Activated CD4-positive, alpha-beta memory T cell treated with anti-CD3 and anti-CD28 coated beads, Interleukin-2, amount 10 ng/mL, durations not matched to agents 7 days and 5 days (primary cell): Measurements from ENCODE around the gene BTNL9. TPM values are rescaled to one million over a fixed set of nuclear protein-coding genes. Genes with fewer than 3 reads are reported as not detected.
"Not testable (repeated sequence)": the region's sequence is repeated elsewhere in the genome, so short reads cannot be mapped to it uniquely, and the experiment has no call there.

Experiments
- CTCF ChIA-PET: fragments of 350-600 bp; sonication (Branson Sonifier 250); formaldehyde crosslinking; loops from one replicate; lab custom pipeline; 2021; ENCODE audit warnings: antibody characterized with exemption, inconsistent platforms; lab: Charles Lee
- POLR2A ChIA-PET: fragments of 350-600 bp; sonication (Branson Sonifier 250); formaldehyde crosslinking; loops from one replicate; lab custom pipeline; 2021; ENCODE audit warnings: antibody characterized with exemption; lab: Charles Lee
- DNase-seq: peaks from one replicate; pipeline ENCODE4 v3.0.0-alpha.2; 2020
- H3K27ac Mint-ChIP-seq: one replicate; pipeline ENCODE4 v1.8.0; 2021; ENCODE audit warnings: mild to moderate bottlenecking, mixed read lengths
- H3K27me3 Mint-ChIP-seq: one replicate; pipeline ENCODE4 v1.8.0; 2021; ENCODE audit warnings: mixed read lengths
- H3K36me3 Mint-ChIP-seq: one replicate; pipeline ENCODE4 v1.8.0; 2021; ENCODE audit warnings: low read depth, mixed read lengths
- H3K4me1 Mint-ChIP-seq: one replicate; pipeline ENCODE4 v1.8.0; 2021; ENCODE audit warnings: mixed read lengths
- H3K4me3 Mint-ChIP-seq: one replicate; pipeline ENCODE4 v1.8.0; 2021; ENCODE audit warnings: mild to moderate bottlenecking, mixed read lengths
- H3K9me3 Mint-ChIP-seq: one replicate; pipeline ENCODE4 v1.8.0; 2021; ENCODE audit warnings: mixed read lengths
- total RNA-seq, 2 experiments: library from RNA; stranded (reverse); gene quantifications; one replicate each; pipeline ENCODE4 v1.2.3, GENCODE V29; 2021

The BTNL9 gene
- total RNA-seq, 2 experiments from 2014 or later: not detected

DNA sequence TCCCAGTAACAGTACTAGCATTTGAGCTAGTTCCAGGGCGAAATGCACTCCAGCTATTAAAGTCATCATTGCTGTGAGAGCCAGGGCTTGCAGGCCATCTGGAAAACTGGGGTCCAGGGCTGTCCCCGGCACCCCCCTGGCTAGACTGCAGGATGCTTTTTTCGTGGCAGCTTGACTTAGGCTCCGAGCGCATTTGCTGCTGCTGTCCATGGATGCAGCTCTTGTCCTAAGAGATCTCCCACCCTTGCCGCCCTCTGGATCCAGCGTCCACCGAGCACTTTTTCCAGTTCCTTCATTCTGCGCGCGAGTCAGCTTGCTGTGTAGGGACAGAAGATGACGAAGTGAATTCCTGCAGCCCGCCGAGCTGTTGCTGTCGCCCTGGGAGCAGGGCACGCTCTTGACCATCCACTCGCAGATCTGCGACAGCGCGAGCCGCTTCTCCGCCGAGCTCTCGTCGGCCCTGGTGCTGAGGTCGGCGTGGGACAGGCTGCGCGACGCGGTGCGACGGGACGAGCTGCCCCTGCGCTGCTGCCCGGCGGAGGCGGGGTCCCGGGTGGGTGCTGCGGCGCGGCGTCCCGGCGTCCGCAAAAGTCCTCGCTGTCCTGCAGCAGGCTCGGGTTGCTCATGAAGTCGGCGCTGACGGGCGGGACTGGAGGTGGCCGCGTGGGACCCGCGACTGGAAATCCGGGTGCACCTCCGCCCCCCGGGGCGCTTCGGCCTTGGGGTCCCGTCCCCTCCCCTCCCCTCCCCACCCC, 60.2 kb downstream of the BTNL9 start:
- peaks cover 3% of the 10 kb centered on the region for H3K36me3 Mint-ChIP-seq
- no peak for DNase-seq
- peaks cover 7% of the 10 kb centered on the region for H3K4me1 Mint-ChIP-seq
- H3K27me3 Mint-ChIP-seq: peaks cover 31% of the 10 kb centered on the region
- no peaks in the 10 kb centered on the region for H3K9me3 Mint-ChIP-seq
- H3K4me3 Mint-ChIP-seq: no peak overlapping the region
- POLR2A ChIA-PET: interaction anchor here (1.0 to 1.2 kb wide), 2 partner anchors 84 to 270 kb away, joined by 3 to 4 read pairs; no protein-coding TSS in a partner anchor
- H3K27ac Mint-ChIP-seq: no peak overlapping the region
- CTCF ChIA-PET: interaction anchor here (1.4 kb wide), 1 partner anchor 73 kb away, joined by 5 read pairs; no protein-coding TSS in a partner anchor

DNA sequence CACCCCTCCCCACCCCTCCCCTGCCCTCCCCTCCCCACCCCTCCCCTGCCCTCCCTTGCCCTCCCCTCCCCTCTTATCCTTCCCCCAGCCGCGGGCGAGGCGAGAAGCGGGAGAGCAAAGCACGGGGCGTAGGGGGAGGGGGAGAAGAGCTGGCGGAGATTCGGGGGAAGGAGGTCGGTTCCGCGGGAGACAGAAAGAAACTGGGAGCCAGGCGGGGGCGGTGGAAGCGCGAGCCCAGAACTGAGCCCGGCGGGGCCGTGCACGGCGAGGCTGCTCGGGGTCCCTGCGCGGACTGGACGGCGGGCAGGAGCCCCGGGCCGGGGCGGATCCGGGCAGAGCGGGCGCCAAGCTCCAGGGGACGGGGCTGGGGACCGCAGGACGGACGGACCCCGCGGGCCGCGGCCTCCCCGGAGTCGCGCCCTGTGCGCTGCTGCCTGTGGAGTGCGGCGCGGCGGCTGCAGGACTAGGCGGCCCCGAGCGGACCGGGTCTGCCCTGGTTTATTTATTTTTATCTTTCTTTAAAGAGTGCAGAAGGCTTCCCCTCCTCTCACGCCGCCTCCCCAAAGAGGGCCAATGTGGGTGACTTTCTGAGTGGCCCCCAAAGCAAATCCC, 61.1 kb downstream of the BTNL9 start:
- H3K27me3 Mint-ChIP-seq: peaks cover 38% of the 10 kb centered on the region
- CTCF ChIA-PET, H3K27ac Mint-ChIP-seq, H3K4me3 Mint-ChIP-seq, H3K36me3 Mint-ChIP-seq, H3K9me3 Mint-ChIP-seq, POLR2A ChIA-PET, DNase-seq, H3K4me1 Mint-ChIP-seq: not testable (repeated sequence)

DNA sequence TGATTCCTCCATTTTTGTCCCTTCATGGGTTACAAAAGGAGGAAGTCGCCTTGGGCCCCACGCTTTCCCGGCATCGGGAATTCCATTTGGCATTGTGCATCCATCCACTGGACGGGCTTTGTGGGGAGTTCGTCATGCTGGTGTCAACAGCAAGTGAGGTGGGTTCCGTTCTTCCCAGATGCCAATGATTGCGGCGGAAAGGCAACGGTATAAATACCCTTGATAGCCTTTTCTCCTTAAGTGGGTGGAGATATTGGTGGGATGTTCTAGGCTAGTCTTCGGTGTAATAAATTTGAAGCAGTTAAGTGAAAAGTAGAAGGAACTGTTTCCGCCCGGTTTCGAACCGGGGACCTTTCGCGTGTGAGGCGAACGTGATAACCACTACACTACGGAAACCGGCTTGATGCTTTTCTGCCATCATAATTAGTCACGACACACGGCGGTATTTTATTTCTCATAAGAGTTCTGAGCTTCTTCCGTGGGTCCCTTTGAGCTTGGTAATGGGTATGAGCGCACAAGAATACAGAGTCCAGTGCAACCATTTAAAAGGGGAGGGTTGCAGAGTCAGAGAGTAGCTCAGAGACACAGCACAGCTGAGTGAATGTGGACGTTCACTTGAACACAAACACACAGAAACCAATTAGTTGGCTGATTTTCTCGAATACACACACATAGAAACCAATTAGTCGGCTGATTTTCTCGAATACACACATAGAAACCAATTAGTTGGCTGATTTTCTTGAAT, 62.0 kb downstream of the BTNL9 start:
- H3K4me3 Mint-ChIP-seq, H3K9me3 Mint-ChIP-seq, H3K27ac Mint-ChIP-seq, DNase-seq, H3K4me1 Mint-ChIP-seq, H3K36me3 Mint-ChIP-seq, CTCF ChIA-PET, POLR2A ChIA-PET: not testable (repeated sequence)
- peaks cover 39% of the 10 kb centered on the region for H3K27me3 Mint-ChIP-seq

DNA sequence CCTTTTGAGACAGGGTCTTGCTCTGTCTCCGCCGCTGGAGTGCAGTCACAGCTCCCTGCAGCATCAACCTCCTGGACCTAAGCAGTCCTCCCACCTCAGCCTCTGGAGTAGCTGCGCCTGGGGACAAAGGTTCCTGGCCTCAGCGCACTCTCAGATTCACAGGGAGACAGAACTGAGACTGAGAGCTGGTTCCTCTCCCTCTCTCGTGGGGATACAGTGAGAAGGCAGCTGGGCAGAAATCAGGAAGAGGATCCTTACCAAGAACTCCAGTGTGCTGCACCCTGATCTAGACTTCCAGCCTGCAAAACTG, 64.1 kb downstream of the BTNL9 start:
- Mint-ChIP-seq H3K27ac (peak overlapping the region; percentile 61), H3K27me3 (peaks cover 36% of the 10 kb centered on the region), H3K4me3 (peak overlapping the region; percentile 34)
- CTCF ChIA-PET, H3K4me1 Mint-ChIP-seq, POLR2A ChIA-PET, H3K36me3 Mint-ChIP-seq, H3K9me3 Mint-ChIP-seq, DNase-seq: not testable (repeated sequence)

DNA sequence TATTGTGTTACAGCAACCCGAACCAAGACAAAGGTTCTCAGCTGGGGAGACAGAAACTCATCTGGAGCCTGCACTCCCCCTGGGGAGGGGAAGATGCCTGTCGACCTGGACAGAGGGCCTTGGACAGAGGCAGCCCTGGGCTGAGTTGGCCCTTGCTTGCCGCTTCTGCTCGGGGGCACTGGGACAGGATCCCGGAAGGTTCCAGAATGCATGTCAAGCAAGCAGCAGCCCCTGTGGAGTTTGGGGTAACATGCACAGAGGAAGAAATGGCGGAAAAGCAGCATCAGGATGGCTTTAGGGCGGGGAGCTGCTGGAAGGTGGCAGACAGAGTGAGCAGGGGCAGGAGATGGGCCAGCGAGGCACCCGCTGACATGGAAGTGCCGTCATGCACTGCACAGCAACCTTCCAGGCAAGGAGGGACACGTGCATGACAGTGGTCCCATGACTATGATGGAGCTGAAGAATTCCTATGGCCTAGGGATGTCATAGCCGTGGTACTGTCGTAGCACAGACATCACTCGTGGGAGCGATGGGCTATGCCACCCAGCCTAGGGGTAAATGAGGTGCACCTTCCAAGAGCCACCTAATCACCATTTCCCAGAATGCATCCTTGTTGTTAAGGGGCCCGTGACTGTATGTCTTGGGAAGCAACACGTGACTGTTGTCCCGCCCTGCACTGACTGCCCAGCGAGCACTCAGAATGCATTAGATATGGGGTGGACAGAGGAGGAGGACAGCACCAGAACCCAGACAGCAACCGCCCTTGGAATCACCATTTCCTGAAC, 64.7 kb downstream of the BTNL9 start:
- not testable (repeated sequence) for H3K9me3 Mint-ChIP-seq

DNA sequence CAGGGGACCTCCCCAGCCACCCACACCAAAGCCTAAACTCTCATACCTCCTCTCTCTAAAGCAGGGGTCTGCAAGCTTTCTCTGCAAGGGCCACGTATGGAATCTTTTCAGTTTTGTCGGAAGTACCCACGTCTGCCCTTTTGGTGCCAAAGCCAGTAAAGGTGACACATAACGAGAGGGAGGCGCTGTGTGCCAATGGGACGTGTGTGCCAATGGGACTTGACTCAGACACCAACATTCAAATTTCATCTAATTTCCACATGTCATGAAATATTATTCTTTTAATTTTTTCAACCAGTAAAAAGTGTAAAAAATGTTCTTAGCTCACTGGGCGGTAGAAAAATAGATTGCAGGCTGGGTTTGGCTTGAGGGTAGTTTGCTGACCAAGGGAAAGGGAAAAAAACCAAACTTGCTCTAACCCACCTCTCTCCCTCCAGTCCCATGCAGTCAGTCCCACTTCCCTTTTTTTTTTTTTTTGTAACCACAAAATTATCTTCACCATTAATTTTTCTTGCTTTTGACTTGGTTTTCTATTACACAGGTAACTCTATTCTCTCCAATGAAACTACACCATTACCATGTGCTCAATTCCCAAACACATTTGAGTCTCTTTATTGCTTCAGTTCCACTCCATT, 65.4 kb downstream of the BTNL9 start:
- ChIA-PET POLR2A (no interaction called here), CTCF (no interaction called here)
- H3K36me3 Mint-ChIP-seq: no peaks in the 10 kb centered on the region
- H3K27me3 Mint-ChIP-seq: peaks cover 28% of the 10 kb centered on the region
- H3K4me1 Mint-ChIP-seq: peaks cover 5% of the 10 kb centered on the region
- H3K4me3 Mint-ChIP-seq: no peak overlapping the region
- no peak overlapping the region for H3K27ac Mint-ChIP-seq
- DNase-seq: no peak
- no peaks in the 10 kb centered on the region for H3K9me3 Mint-ChIP-seq

More for the DNA sequence above, 64.7 kb downstream of the BTNL9 start:
- H3K27ac Mint-ChIP-seq, DNase-seq, CTCF ChIA-PET, H3K4me1 Mint-ChIP-seq, POLR2A ChIA-PET, H3K36me3 Mint-ChIP-seq, H3K4me3 Mint-ChIP-seq: not testable (repeated sequence)
- peaks cover 30% of the 10 kb centered on the region for H3K27me3 Mint-ChIP-seq

DNA sequence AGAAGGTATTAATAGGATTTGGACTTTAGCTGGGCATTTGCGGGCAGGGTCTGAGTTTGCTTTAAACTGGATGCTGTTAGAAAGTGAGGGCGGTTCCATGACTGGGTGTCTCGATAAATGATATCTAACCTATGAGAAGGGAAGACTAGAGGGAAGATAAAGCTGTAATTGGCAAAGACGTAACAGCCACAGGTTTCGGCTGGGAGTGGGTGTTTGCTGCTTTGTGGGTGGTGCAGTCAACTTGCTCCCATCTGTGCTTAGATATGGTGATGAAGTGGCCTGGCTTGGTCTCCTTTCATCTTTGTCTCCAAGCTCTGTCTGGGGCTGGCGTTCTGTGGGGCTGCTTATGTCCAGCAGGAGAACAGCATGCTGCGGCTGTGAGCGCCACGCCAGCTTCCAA, 67.6 kb downstream of the BTNL9 start:
- Mint-ChIP-seq H3K4me1 (peaks cover 5% of the 10 kb centered on the region), H3K27me3 (peaks cover 38% of the 10 kb centered on the region), H3K9me3 (no peaks in the 10 kb centered on the region), H3K27ac (no peak overlapping the region), H3K36me3 (no peaks in the 10 kb centered on the region), H3K4me3 (no peak overlapping the region)
- DNase-seq: no peak
- CTCF ChIA-PET: no interaction called here
- POLR2A ChIA-PET: no interaction called here

DNA sequence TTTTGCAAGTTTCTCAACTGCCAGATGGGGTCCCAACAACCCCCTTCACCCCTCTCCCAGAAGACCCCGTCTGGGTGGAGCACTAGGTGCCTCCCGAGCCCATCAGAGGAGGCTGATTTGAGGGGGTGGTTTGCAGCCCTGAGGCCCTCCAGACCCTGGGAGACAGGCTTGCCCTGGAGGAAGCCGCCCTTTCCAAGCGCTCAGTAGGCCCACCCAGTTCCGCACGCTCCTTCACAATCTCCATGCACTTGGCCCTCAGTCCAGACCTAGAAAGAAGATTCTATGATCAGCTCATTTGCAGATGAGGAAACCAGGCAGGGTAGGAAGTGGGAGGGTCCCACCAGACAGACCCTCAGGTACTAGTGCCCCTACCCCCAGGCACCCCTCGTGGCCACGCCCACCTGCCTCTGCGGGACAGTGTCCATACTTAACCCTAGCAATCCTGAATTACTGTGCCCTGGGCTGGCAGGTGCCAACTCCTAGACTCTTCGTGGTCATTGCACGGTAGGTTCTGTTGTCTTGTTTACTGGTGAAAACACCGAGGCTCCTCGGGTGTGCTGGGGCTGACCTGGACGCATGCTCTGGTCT, 68.6 kb downstream of the BTNL9 start:
- H3K4me3 Mint-ChIP-seq: no peak overlapping the region
- H3K27me3 Mint-ChIP-seq: peaks cover 36% of the 10 kb centered on the region
- no peaks in the 10 kb centered on the region for H3K36me3 Mint-ChIP-seq
- peaks cover 5% of the 10 kb centered on the region for H3K4me1 Mint-ChIP-seq
- ChIA-PET POLR2A (no interaction called here), CTCF (no interaction called here)
- H3K9me3 Mint-ChIP-seq: no peaks in the 10 kb centered on the region
- no peak overlapping the region for H3K27ac Mint-ChIP-seq
- no peak for DNase-seq

DNA sequence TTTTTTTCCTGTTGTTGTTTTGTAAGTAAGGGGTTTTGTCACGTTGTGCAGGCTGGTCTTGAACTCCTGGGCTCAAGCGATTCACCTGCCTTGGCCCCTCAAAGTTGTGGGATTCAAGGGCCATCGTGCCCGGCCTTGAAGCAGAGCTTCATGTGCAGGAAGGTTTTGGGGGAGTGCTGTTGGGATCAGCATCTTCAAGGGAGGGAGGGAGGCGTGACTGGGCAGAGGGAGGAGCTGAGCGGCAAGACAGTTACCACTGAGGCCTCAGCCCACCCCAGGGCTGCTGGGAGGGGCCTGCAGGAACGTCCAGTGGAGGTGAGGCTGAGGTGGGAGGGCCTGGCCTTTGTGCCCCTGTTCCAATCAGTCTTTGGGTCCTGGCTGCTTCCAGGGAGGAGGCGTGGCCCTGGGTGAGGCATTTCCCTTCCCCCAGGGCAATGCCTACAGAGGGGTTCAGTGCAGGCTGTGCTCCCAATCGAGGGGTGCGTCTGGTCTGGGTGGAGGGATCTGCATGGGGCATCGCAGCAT, 69.5 kb downstream of the BTNL9 start:
- no peaks in the 10 kb centered on the region for H3K4me1 Mint-ChIP-seq
- POLR2A ChIA-PET: no interaction called here
- CTCF ChIA-PET: no interaction called here
- H3K36me3 Mint-ChIP-seq: peaks cover 1% of the 10 kb centered on the region
- no peak overlapping the region for H3K27ac Mint-ChIP-seq
- peaks cover 37% of the 10 kb centered on the region for H3K27me3 Mint-ChIP-seq
- no peak for DNase-seq
- no peak overlapping the region for H3K4me3 Mint-ChIP-seq
- no peaks in the 10 kb centered on the region for H3K9me3 Mint-ChIP-seq

DNA sequence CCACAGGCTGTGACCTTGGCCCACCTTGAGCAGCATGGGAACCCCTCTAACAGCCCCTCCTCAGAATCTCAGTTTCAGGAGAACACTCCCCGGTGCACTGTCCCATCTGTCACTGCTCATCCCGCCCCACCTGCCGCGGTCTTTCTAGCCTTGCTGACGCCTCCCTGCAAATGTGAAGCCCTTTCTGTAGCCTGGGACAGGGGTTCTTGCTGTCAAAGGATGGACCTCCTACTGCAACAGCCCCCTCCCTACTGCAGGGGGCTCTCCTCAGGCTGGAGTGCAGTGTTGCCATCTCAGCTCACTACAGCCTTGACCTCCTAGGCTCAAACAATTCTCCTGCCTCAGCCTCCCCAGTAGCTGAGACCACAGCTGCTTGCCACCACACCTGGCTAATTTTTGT, 70.9 kb downstream of the BTNL9 start:
- ChIA-PET CTCF (no interaction called here), POLR2A (no interaction called here)
- Mint-ChIP-seq H3K4me1 (peaks cover 3% of the 10 kb centered on the region), H3K36me3 (peaks cover 2% of the 10 kb centered on the region), H3K27ac (no peak overlapping the region), H3K27me3 (peaks cover 39% of the 10 kb centered on the region), H3K4me3 (no peak overlapping the region), H3K9me3 (no peaks in the 10 kb centered on the region)
- DNase-seq: no peak
